HG03558 (cell line): ENCODE results near the gene TSHZ3.

Source experiments
- ATAC-seq: cut with Tn5 transposase; IDR thresholded peaks from one replicate; pipeline ENCODE4 v1.9.1; 2021; ENCODE audit warnings: moderate number of reproducible peaks; ENCODE audit not compliant: unreplicated experiment; ENCODE audit errors: extremely low read depth

Gene TSHZ3

GRCh38 chr19:31271306-31271911 is 77.8 kb downstream of the TSHZ3 start:
- ATAC-seq: no peak

GRCh38 chr19:31270897-31271296 is 78.3 kb downstream of the TSHZ3 start:
- no peak for ATAC-seq

GRCh38 chr19:31269425-31270127 is 79.7 kb downstream of the TSHZ3 start:
- no peak for ATAC-seq

- no peak for ATAC-seq
Measured at GRCh38 chr19:31268751-31269383, 80.4 kb downstream of the TSHZ3 start.

GRCh38 chr19:31266731-31267130 is 82.5 kb downstream of the TSHZ3 start:
- no peak for ATAC-seq

- no peak for ATAC-seq
Measured at GRCh38 chr19:31266196-31266595, 83.0 kb downstream of the TSHZ3 start.

GRCh38 chr19:31264041-31264778 is 85.0 kb downstream of the TSHZ3 start:
- ATAC-seq: no peak

GRCh38 chr19:31263328-31263727 is 85.9 kb downstream of the TSHZ3 start:
- no peak for ATAC-seq

GRCh38 chr19:31262725-31263191 is 86.5 kb downstream of the TSHZ3 start:
- no peak for ATAC-seq

- ATAC-seq: no peak
Measured at GRCh38 chr19:31261603-31262212, 87.5 kb downstream of the TSHZ3 start.

- no peak for ATAC-seq
Measured at GRCh38 chr19:31261019-31261602, 88.1 kb downstream of the TSHZ3 start.

- no peak for ATAC-seq
Measured at GRCh38 chr19:31260171-31260933, 88.9 kb downstream of the TSHZ3 start.

- ATAC-seq: no peak
Measured at GRCh38 chr19:31258211-31259052, 90.8 kb downstream of the TSHZ3 start.

GRCh38 chr19:31257426-31258130 is 91.7 kb downstream of the TSHZ3 start:
- ATAC-seq: no peak

- ATAC-seq: no peak
Measured at GRCh38 chr19:31257025-31257424, 92.2 kb downstream of the TSHZ3 start.

- ATAC-seq: no peak
Measured at GRCh38 chr19:31256593-31256960, 92.7 kb downstream of the TSHZ3 start.

- ATAC-seq: no peak
Measured at GRCh38 chr19:31255831-31256592, 93.2 kb downstream of the TSHZ3 start.
